NK-92 (cell line): ENCODE results near the gene ZNF277.

Experiments used
- DNase-seq: peaks from one replicate; lab custom pipeline; 2025; ENCODE audit not compliant: unreplicated experiment; lab: John Stamatoyannopoulos, UW

ZNF277 gene

DNA sequence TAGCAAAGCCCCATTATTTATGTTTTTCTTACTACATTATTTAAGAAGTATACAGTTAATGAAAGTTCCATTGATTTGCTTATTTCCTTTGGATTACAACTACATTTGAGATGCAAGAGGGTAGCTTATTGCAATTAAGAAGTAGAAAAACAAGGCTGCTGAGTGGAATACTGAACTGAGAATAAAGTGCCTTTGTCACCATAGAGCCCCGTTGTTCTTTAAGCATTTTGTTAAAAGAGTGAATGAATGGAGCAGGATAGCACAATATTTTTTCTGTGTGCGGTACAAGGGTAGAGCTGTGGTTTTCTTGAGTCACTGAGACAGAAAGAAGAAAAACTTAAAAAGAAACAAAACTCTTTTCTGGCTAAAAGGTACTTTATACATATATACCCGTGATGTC is 45.6 kb downstream of the ZNF277 start:
- DNase-seq, result no peak

DNA sequence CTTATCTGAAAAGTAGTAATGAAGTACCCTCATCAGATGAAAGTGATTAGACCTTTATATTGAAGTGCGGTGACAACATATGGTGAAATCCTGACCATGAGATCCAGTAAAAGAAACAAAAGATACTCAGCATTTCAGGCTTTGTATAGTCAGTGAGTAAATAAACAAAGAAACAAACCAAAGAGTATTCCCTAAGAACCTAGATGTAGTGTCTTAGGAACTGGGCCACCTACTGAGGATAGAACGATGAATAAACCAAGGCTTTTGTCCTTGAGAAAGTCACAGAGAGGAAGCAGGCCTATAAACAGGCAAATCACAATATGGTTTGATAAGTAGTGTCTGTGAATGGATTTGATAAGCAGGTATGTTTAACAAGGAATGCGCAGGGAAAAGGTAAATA is 46.2 kb downstream of the ZNF277 start:
- no peak for DNase-seq

DNA sequence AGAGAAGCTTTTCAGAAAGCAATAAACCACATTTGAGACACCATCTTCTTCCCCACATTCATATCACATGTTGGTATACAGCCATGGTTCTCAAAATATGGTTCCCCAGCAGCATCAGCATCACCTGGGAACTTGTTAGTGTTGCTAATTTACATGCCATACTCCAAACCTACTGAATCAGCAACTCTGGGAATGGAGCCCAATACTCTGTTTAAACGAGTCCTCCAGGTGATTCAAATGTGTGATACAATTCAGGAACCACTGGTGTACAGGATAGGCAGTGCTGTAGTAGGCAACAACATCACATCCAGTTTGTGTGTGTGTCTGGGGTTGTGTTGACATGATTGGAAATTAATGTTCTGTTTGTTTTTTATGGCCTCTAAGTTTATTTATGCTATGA is 47.7 kb downstream of the ZNF277 start:
- no peak for DNase-seq

DNA sequence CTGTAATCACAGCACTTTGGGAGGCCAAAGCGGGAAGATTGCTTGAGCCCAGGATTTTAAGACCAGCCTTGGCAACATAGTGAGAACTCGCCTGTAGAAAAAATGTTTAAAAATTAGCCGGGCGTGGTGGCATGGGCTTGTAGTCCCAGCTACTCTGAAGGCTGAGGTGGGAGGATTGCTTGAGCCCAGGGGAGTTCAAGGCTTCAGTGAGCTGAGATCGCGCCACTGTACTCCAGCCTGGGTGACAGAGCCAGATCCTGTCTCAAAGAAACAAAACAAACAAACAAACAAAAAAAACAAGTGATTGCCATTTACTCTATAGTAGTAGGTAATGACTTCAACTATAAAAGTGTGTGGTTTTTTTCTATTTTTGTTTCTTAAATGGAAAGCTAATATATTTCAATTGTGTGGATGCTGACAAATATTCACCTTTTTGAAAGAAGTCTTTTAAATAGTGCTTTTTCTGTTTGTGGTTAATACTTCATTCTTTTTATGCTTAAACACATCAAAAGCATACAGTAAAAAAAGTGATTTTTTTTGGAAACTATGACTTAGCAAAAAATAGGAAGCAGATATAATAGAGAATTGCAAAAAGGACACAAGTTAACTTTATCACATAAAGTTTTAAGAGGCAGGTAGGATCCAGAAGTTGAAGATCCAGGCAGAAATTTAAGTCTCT is 48.4 kb downstream of the ZNF277 start:
- no peak for DNase-seq

DNA sequence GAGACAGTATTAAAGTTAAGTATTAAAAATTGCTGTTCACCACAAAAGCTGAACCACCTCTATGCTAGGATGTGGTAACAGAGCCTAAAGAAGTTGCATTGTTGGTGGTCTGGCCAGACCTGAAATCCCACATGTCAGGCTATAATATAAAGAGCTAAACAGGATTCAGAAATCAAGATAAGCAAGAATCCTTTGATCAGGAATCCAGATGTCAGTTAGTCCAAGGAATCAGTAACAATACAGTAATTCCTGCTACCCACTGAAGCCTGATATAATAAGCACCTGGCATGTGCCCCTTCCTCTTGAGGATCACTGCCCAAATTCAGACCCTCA is 48.9 kb downstream of the ZNF277 start:
- no peak for DNase-seq

DNA sequence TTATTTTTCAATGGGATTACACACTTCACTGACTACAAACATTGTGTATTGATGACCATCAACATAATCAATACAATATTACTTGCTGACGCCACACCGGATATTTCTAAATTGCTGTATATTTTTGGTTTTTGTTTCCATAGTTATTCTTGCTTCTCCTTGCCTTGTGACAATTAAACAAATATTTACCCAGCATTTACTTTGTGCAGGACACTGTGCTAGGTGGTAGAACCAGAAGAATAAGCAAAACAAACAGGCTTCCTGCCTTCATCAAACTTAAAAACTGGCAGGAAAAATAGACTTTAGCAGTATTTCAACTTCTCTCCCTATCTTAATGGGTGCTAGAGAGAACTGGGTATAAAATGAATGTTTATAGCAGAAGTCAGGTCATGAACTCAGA is 50.6 kb downstream of the ZNF277 start:
- DNase-seq, result no peak

DNA sequence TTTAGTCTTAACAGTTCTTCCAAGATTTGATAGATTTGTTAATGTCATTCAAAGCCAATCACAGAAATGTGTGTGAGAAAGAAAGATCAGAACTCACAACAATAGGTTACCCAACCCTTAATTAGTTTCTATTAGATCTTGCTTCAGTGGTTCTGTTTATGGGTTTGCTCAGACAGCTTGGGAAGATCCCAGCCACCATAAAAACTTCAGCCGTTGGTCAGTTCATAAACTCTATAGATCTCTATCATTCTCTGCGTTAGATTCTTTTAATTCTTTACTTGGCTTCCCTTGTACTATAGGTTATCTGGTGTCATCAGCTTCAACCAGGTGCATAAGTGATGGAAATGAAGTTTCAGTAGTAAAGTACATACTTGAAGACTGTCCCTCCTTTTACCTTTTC is 54.4 kb downstream of the ZNF277 start:
- no peak for DNase-seq

DNA sequence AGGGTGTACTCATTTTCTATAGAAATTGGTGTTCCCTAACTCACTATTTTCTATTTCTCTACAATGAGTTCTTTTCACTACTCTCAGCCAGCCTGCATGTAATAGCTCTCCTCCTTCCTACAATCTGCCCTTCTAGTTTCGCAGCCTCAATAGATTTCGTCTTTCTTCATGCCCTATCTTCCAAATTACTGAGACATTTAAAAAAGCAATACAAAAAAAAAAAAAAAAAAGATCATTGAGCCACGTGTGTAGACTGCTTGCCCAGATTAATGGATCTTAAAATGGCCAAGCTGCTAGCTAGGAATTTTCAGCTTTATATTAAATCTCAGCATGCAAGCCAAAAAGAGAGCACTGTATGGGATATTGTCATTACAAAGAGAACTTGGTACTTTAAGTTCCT is 55.5 kb downstream of the ZNF277 start:
- no peak for DNase-seq

DNA sequence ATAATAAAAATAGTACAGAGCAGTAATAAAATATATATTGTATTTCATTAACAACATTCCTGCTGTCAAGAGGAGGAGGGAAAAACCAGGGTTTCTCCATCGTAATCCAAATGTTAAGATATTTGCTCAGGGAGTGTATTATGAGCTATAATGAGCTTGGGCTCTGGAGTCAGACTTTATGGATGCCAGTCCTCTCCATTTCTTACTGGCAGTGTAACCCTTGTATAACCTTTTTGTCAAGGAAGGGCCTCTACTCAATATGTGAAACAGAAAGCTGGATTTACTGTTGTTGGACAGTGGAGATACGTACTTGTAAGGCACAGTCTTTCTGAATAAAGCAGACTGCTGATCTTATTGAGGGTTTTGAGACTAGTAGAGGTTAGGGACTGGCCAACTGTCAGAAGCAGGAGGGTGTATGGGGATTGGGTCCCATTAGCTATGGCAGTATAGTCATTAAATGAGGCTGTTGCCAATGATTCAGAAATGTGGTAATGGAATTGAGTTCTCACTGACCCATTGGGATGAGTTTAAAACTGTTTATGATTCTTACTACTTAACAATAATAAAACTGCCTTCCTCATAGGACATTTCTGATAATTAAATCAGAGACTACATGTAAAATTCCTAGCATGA is 56.5 kb downstream of the ZNF277 start:
- no peak for DNase-seq

DNA sequence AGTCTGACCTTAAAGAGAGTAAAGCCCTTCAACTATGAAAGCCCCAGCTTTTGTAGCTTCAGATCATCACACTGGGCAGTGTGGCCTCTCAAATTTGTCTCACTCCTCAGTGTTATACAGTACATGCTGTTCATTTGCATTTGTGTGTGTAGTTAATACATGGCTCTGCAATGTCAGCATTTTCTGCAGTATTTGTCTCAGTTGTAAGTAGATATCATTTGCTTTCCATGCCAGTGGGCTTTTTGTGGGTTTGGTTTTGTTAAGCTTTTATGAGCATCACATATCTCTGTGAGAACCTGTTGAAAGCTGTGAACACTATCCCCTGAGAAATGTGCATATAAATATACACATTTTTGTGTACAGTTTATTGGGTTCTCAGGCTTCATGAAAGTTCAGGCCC is 57.0 kb downstream of the ZNF277 start:
- DNase-seq, result no peak

DNA sequence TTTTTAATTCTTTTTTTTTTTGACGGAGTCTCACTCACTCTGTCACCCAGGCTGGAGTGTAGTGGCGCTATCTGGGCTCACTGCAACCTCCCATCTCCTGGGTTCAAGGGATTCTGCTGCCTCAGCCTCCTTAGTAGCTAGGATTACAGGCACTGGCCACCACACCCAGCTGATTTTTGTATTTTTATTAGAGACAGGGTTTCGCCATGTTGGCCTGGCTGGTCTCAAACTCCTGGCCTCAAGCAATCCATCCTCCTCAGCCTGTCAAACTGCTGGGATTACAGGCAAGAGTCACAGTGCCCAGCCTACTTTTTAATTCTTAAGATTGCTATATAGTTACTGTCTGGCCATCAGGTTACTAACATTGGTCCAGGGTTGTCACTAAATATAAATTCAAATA is 59.6 kb downstream of the ZNF277 start:
- DNase-seq, result no peak

DNA sequence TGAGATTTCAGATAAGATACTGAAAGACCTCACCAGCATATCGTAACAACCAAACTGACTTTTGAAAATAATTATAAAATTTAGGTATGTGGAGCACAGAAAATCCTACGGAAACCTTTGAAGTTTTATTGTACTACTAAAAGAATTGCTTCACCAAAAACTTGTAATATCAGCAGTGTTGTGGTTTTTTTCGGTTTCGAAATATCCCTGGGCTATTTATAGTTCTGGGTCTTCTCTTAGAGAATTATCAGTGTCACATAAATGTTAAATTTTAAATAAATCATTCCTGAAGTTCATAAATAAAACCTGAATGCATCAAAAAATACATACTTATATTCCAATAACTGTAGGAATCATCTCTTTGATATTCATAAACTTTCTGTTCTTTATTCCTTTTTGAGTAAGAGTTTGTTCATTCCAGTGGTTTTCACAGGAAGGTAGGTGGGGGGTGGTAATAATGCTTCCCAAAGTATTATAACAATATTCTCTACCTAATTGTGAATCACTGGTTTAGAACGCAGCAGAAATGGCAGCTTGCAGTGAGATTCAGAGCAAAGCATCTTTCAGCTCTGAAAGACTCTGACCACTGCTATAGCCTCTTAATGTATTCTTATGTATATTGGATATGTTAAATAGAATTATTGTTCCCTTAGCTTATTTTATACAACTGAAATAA is 60.2 kb downstream of the ZNF277 start:
- DNase-seq, result no peak

DNA sequence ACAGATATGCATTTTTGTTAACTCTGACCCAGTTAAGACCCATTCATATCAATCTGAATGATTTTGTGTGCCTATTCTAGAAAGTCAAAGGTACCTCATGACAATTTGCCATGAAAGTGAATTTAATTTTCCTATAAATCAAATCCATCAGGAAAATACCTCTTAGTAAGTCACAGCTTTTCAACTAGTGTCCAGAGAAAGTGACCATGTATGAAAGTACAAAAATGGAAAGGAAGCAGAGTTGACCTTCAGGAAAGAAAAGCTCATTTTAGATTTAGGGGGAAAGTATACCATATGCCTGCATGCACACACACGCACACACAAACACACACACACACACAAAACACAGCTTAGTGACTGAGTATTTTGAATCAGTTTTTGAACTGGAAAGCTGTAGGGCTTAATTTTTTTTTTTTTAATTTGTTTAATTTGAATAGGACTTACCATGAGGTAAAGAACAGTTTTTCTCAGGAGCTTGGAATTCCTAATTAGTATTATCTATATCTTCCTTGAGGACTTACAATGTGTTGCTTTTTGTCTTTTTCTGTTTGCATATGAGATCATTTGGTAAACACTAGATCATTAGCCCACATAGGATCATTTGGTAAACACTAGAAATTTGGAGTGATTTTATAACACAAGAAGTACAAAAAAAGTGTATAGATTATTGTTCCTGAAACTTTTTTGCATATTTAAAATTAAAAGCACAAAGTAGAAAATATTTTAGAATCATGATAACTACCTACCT is 61.6 kb downstream of the ZNF277 start:
- DNase-seq, result no peak

DNA sequence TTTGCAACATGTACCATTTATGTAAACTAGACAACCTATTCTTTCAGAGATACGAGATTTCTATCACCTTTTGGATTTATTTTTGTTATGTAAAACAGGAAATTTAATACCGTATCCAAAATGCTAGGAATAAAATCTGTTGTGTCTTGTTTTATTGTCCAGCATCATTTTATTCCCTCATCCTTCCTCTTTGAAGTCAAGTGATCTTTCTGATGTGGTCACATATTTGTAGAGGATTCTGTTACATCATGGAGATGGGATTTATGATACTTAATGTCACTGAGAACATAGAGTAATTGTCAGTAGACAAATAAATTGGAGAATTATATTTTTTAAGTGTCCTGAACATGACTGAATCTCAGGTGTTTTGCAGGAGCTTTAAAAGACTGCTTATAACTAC is 64.7 kb downstream of the ZNF277 start:
- no peak for DNase-seq

DNA sequence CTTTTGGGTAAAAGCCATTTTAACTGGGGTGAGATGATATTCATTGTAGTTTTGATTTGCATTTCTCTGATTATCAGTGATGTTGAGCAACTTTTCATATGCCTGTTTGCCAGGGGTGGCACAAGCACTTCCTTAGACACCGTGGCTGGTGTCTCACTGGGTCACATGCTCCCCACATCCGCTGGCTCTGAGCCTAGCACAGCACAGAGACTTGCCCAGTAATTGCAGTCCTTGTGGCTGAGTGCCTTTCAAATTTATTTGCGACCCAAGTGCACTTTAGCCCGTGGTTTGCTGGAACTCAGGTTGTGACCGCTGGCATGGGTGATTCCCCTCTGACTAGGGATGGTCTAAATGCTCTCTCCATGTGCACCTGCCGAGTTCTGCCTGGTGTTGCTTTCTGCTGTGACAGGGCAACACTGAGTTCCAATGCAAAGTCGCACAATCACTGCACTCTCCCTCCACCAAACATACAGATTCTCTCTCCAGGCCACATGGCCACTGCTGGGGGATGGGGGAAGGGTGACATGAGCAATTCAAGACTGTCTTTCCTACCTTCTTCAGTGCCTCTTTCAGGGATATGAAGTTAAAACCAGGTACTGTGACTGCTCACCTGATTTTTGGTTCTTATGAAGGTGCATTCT is 66.5 kb downstream of the ZNF277 start:
- DNase-seq, result no peak

DNA sequence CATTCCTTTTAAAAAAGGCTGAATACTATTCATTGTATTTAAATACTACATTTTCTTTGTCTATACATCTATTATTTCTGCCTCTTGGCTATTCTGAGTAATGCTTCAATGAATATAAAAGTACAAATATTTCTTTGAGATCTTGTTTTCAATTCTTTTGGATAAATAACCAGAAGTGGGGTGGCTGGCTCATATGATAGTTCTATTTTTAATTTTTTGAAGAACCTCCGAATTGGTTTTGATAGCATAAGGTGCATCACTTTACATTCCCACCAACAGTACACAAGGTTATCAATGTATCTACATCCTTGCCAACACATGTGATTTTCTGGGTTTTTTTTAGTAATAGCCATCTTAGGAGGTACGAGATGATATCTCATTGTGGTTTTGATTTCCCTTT is 72.5 kb downstream of the ZNF277 start:
- DNase-seq, result no peak

DNA sequence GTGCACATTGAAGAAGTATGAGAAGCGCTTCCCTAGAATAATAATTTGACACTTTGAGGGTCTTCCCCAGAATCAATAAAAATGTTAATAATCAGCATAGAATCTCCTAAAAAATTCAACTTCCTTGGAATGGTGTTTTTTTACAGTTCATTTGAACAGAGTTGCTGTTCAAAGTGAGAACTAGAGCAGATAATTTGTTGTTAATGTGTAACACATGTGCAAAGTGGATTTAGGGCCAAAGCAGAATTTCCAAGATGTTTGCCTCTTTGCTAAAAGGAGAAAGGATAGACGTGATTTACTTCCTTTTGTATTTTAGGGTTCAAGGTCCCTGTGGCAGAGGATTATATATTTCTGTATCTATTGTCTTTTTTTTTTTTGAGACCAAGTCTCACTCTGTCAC is 73.8 kb downstream of the ZNF277 start:
- DNase-seq, result no peak

DNA sequence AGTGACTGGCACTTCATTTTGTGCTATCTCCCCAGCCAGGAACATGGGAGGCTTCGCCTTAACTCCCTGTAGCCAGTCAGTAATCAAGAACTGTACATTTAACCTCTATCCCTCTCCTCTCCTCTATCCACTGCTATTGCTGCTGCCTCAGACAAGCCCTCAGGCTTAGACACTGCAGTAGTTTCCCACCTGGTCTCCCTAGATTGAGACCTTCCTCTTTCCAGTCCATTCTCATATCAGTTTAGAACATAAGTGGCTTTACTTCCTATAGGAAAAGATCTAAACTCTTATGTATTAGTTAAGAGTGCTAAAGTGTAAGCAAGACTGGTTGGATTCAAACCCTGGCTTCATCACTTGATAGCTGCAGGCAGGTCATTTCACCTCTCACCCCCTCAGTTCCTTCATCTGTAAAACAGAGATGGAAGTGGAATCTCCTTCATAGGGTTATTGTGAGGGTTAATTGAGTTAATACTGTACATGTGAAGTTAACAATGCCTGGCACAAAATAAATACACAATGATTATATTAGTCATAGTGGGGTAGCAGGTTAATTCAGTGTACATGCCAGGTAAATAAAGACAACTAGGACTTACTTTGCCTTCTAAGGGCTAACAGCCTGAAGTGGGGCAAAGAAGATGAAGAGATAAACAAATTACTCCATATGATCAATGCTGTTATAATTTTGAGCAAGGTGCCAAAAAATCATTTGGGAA is 76.1 kb downstream of the ZNF277 start:
- DNase-seq, result no peak

DNA sequence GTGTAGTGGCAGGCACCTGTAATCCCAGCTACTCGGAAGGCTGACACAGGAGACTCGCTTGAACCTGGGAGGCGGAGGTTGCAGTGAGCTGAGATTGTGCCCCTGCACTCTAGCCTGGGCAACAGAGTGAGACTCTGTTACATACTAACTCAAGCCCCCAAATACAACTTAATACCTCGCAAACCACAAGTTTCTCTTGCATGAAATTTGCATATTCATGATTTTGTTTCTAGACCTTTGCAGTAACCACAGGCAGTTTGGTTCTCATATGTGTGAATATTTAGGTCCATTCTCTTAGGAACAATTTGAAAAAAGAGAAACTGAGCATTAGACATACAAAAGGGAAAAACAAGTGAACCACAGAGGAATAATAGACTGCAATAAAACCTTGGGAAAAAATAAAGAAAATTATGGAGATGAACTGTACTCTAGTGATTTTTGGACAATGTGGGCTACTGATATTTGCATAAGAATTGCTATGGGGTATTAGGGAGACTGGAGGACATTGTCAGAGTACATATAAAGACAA is 77.0 kb downstream of the ZNF277 start:
- no peak for DNase-seq

DNA sequence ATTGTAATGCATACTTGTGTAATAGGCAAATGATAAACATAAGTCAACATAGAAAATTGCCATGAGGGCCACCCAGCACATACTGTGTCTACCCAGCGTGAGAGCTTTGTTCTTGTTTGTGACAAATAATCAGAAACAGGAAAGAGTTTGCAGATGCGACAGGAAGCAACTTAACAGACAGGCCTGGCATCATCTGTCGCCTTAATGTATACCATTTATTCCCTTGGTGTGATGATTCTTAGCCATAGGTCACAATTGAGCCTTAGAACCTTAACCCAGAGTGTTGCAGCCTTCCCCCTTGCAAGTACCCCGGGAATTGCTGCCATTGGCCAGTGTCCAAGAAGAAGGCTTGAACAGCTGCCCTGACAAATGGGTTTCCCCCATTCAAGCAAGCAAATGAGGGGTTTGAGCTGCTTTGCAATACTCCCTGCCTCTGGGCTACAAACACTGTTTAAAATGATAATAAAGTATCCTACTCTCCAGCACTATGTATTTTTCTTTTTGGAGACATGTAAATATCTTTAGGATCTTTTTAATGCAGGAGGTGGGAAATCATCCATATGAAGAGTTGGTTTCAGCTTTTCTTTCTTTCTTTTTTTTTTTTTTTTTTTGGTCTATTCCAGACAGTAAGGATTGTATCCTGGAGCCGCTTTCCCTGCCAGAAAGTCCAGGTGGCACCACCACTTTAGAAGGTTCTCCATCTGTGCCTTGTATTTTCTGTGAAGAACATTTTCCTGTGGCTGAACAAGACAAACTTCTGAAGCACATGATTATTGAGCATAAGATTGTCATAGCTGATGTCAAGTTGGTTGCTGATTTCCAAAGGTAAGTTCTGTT is 80.0 kb downstream of the ZNF277 start:
- DNase-seq, result no peak
